A549 (cell line): Measurements from ENCODE around the gene ARL11. TPM values are rescaled to one million over a fixed set of nuclear protein-coding genes. Genes with fewer than 3 reads are reported as not detected.

Experiments used
- ATAC-seq, 2 experiments: fragments of 200-7000 bp in 1 of 2; fragments of >200 bp in 1 of 2; cut with Nextera tagmentation in 1 of 2; cut with Tn5 transposase in 1 of 2; 3 replicates each; pipeline versions ENCODE4 v1.8.0 to v1.9.1; 2018 to 2020; ENCODE audit warnings: mild to moderate bottlenecking in 1 of 2, moderate library complexity in 1 of 2
- CTCF ChIA-PET: fragments of 300-600 bp; sonication (Branson Sonifier 250); formaldehyde crosslinking; extraction: SDS; loops from one replicate; lab custom pipeline; 2021; ENCODE audit warnings: antibody characterized with exemption, inconsistent platforms; lab: Yijun Ruan, JAX
- POLR2A ChIA-PET: fragments of 350-600 bp; formaldehyde crosslinking; extraction: SDS; loops from one replicate; lab custom pipeline; 2021; ENCODE audit warnings: antibody characterized with exemption, inconsistent platforms; lab: Yijun Ruan, JAX
- DNase-seq, 2 experiments: peaks; one replicate each; pipeline versions ENCODE4 v3.0.0 to v3.0.0-alpha.2; 2011 to 2016; ENCODE audit warnings: low read depth in 1 of 2, low spot score in 1 of 2
- FAIRE-seq: peaks from 2 replicates; lab custom pipeline; 2011; peaks lifted over from hg19 to GRCh38; lab: Jason Lieb, UNC
- H3K27ac ChIP-seq, 2 experiments: fragments of >200 bp; sonication (Bioruptor Twin); formaldehyde crosslinking; 3 replicates each; pipeline ENCODE4 v1.5.1; 2016 to 2017
- H3K4me1 ChIP-seq: fragments of >200 bp; sonication (Bioruptor Twin); formaldehyde crosslinking; 3 replicates; pipeline ENCODE4 v1.6.1; 2016
- H3K4me2 ChIP-seq: fragments of >200 bp; sonication (Bioruptor Twin); formaldehyde crosslinking; 3 replicates; pipeline ENCODE4 v1.6.1; 2016
- H3K4me3 ChIP-seq: fragments of >200 bp; sonication (Bioruptor Twin); formaldehyde crosslinking; 3 replicates; pipeline ENCODE4 v1.5.1; 2016
- H3K9me3 ChIP-seq: fragments of >200 bp; sonication (Bioruptor Twin); formaldehyde crosslinking; 3 replicates; pipeline ENCODE4 v1.6.1; 2016
- CBX2 ChIP-seq: fragments of 200-600 bp; sonication (generic); IDR thresholded peaks from 2 replicates; pipeline ENCODE4 v1.6.1; 2016; ENCODE audit warnings: low read depth, mild to moderate bottlenecking, borderline replicate concordance
- CEBPB ChIP-seq, 2 experiments: fragments of >200 bp in 1 of 2; sonication (Bioruptor Twin) in 1 of 2; formaldehyde crosslinking in 1 of 2; IDR thresholded peaks; 2 replicates each; pipeline ENCODE4 v1.6.1; 2012 to 2016
- CHD4 ChIP-seq: fragments of 200-600 bp; sonication (generic); IDR thresholded peaks from 2 replicates; pipeline ENCODE4 v1.6.1; 2016; ENCODE audit warnings: antibody characterized with exemption, mild to moderate bottlenecking, borderline replicate concordance
- CTCF ChIP-seq: fragments of >200 bp; sonication (Bioruptor Twin); formaldehyde crosslinking; IDR thresholded peaks from 3 replicates; pipeline ENCODE4 v1.5.1; 2016
- EHF ChIP-seq: fragments of 250-450 bp; sonication (Bioruptor Pico); IDR thresholded peaks from 2 replicates; pipeline ENCODE4 v1.5.0; 2020; ENCODE audit warnings: mild to moderate bottlenecking
- FOSB ChIP-seq: fragments of 250-450 bp; sonication (Bioruptor Pico); IDR thresholded peaks from 2 replicates; pipeline ENCODE4 v1.5.0; 2020; ENCODE audit warnings: mild to moderate bottlenecking, moderate library complexity
- GATA3 ChIP-seq: IDR thresholded peaks from 2 replicates; pipeline ENCODE4 v1.6.1; 2012; ENCODE audit warnings: borderline replicate concordance
- HOXB13 ChIP-seq: fragments of 250-450 bp; sonication (Bioruptor Pico); IDR thresholded peaks from 2 replicates; pipeline ENCODE4 v1.5.0; 2020; ENCODE audit warnings: low read depth, mild to moderate bottlenecking, moderate library complexity
- JUNB ChIP-seq: fragments of >200 bp; sonication (Bioruptor Twin); formaldehyde crosslinking; IDR thresholded peaks from 2 replicates; pipeline ENCODE4 v1.6.1; 2016
- MAFK ChIP-seq: fragments of 450-650 bp; IDR thresholded peaks from 2 replicates; pipeline ENCODE4 v1.6.1; 2014; ENCODE audit not compliant: partially characterized antibody
- NPAS2 ChIP-seq: fragments of 250-450 bp; sonication (Bioruptor Pico); IDR thresholded peaks from 2 replicates; pipeline ENCODE4 v1.8.0; 2022; ENCODE audit warnings: mild to moderate bottlenecking, moderate library complexity, borderline replicate concordance
- POLR2A ChIP-seq: IDR thresholded peaks from 2 replicates; pipeline ENCODE4 v1.6.1; 2012; ENCODE audit warnings: mild to moderate bottlenecking, low read length
- RAD21 ChIP-seq, 2 experiments: fragments of >200 bp in 1 of 2; sonication (Bioruptor Twin) in 1 of 2; formaldehyde crosslinking in 1 of 2; IDR thresholded peaks in 1 of 2; conservative IDR thresholded peaks in 1 of 2; 2 replicates in 1 of 2; 3 replicates in 1 of 2; pipeline ENCODE4 v1.6.1; 2012 to 2018; ENCODE audit warnings: inconsistent platforms in 1 of 2
- SMC3 ChIP-seq: fragments of >200 bp; sonication (Bioruptor Twin); formaldehyde crosslinking; IDR thresholded peaks from 3 replicates; pipeline ENCODE4 v1.6.1; 2018; ENCODE audit warnings: inconsistent platforms
- ZC3H11A ChIP-seq: fragments of 450-650 bp; IDR thresholded peaks from 2 replicates; pipeline ENCODE4 v1.6.1; 2014; ENCODE audit warnings: antibody characterized with exemption, mild to moderate bottlenecking
- WGBS: methylation state at CpG from one replicate; pipeline ENCODE4 v1.1.6; 2017; ENCODE audit errors: missing lambda C conversion rate; 5-methylcytosine and 5-hydroxymethylcytosine counted together
- polyA plus RNA-seq, 4 experiments: library from polyadenylated mRNA; depleted of rRNA in 3 of 4; stranded (reverse); fragments of >200 nt; fragmentation: RNase III in 1 of 4; extraction: RNeasy Plus Mini Kit Qiagen cat#74134 plus additional on column Dnase treatment in 1 of 4; gene quantifications; 2 replicates in 3 of 4; 3 replicates in 1 of 4; pipeline ENCODE4 v1.2.3, GENCODE V29; 2011 to 2017
- TF ChIP-seq, protein P1 (sequence below): fragments of 250-450 bp; sonication (Bioruptor Pico); IDR thresholded peaks from 2 replicates; pipeline ENCODE4 v1.5.0; 2020; ENCODE audit warnings: low read depth, mild to moderate bottlenecking, moderate library complexity

ARL11 gene
- polyA plus RNA-seq, 2 of the 4 experiments (the other 2 are of a cell fraction): not detected

DNA sequence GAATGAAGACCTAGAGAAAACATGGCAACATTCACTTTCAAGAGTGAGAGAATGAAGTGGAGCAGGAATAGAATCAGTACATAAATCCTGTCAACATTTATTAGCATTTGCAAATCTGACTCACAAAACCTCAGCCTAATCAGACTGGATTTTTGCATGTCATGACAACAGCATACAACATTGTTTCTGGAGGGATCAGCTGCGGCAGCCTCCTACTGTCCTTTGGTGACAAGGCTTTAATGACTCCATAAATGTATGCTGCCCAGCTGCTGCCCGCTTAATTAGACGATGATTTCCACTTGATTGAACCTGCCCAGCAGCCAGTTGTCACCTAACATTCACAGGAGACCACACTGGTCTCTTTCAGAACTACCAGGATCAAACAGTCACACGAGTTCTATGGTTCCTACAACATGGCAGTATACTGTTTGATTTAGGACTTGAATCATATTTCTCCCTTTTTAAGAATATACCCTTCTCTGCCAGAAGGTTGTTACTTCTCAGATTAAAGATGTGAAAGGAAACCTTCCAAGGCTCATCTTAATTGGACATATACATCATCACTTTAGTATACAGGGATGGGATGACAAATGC, 53.6 kb downstream of the ARL11 start:
- no peak for ATAC-seq
- CTCF ChIA-PET: no interaction called here

More for the DNA sequence above, 53.6 kb downstream of the ARL11 start:
- 84% methylated on average over 4 of the region's 4 CpGs for WGBS
- FAIRE-seq (no peak), DNase-seq (no peak)
- no peak overlapping the region for H3K4me2 ChIP-seq
- H3K9me3 ChIP-seq: no peaks in the 10 kb centered on the region
- TF ChIP-seq JUNB (no peak), POLR2A (no peak), NPAS2 (CRISPR knock-in tag) (no peak), CBX2 (no peak), CEBPB (IDR thresholded peaks at IDR 0.05) (no peak), EHF (CRISPR knock-in tag) (no peak), ZC3H11A (no peak), CTCF (no peak), SMC3 (no peak), CHD4 (no peak), MAFK (no peak), HOXB13 (no peak), GATA3 (no peak), RAD21 (conservative IDR thresholded peaks at IDR 0.05 in 1 of 2, IDR thresholded peaks at IDR 0.05 in 1 of 2) (no peak), FOSB (CRISPR knock-in tag) (no peak)
- TF ChIP-seq, protein P1, sequence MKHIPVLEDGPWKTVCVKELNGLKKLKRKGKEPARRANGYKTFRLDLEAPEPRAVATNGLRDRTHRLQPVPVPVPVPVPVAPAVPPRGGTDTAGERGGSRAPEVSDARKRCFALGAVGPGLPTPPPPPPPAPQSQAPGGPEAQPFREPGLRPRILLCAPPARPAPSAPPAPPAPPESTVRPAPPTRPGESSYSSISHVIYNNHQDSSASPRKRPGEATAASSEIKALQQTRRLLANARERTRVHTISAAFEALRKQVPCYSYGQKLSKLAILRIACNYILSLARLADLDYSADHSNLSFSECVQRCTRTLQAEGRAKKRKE (CRISPR knock-in tag): no peak
- H3K4me3 ChIP-seq: no peak overlapping the region
- no peak overlapping the region for H3K27ac ChIP-seq
- no peaks in the 10 kb centered on the region for H3K4me1 ChIP-seq
- POLR2A ChIA-PET: no interaction called here

Other genes with a start within 250 kb of the ARL11 start
- 4.8 and 5.2 TPM in 2 replicates for gene CAB39L, start 184.4 kb upstream of the ARL11 start, polyA plus RNA-seq (2011; rRNA removed)
- 2.0 to 2.4 TPM (median 2.3 TPM) in 3 replicates for gene CAB39L, start 184.4 kb upstream of the ARL11 start, polyA plus RNA-seq (2017; fragmentation: RNase III; extraction: RNeasy Plus Mini Kit Qiagen cat#74134 plus additional on column Dnase treatment)
- gene SETDB2, start 184.2 kb upstream of the ARL11 start, polyA plus RNA-seq (2011; rRNA removed): 3.9 and 4.6 TPM in 2 replicates
- 1.3 to 1.7 TPM (median 1.3 TPM) in 3 replicates for gene SETDB2, start 184.2 kb upstream of the ARL11 start, polyA plus RNA-seq (2017; fragmentation: RNase III; extraction: RNeasy Plus Mini Kit Qiagen cat#74134 plus additional on column Dnase treatment)
- 11.7 and 13.4 TPM in 2 replicates for gene PHF11, start 132.6 kb upstream of the ARL11 start, polyA plus RNA-seq (2011; rRNA removed)
- gene PHF11, start 132.6 kb upstream of the ARL11 start, polyA plus RNA-seq (2017; fragmentation: RNase III; extraction: RNeasy Plus Mini Kit Qiagen cat#74134 plus additional on column Dnase treatment): 7.1 to 9.0 TPM (median 7.7 TPM) in 3 replicates
- gene RCBTB1, start 42.9 kb upstream of the ARL11 start, polyA plus RNA-seq (2011; rRNA removed): 15.8 and 20.7 TPM in 2 replicates
- gene RCBTB1, start 42.9 kb upstream of the ARL11 start, polyA plus RNA-seq (2017; fragmentation: RNase III; extraction: RNeasy Plus Mini Kit Qiagen cat#74134 plus additional on column Dnase treatment): 10.2 to 11.9 TPM (median 10.6 TPM) in 3 replicates
- 94.4 and 95.0 TPM in 2 replicates for gene EBPL, start 63.0 kb downstream of the ARL11 start, polyA plus RNA-seq (2011; rRNA removed)
- gene EBPL, start 63.0 kb downstream of the ARL11 start, polyA plus RNA-seq (2017; fragmentation: RNase III; extraction: RNeasy Plus Mini Kit Qiagen cat#74134 plus additional on column Dnase treatment): 51.8 to 56.7 TPM (median 53.1 TPM) in 3 replicates
- 28.5 and 31.4 TPM in 2 replicates for gene KPNA3, start 164.2 kb downstream of the ARL11 start, polyA plus RNA-seq (2011; rRNA removed)
- 29.3 to 30.4 TPM (median 30.1 TPM) in 3 replicates for gene KPNA3, start 164.2 kb downstream of the ARL11 start, polyA plus RNA-seq (2017; fragmentation: RNase III; extraction: RNeasy Plus Mini Kit Qiagen cat#74134 plus additional on column Dnase treatment)